ENCODE results near the gene ABI3BP. TPM values are rescaled to one million over a fixed set of nuclear protein-coding genes. Genes with fewer than 3 reads are reported as not detected.

ABI3BP gene
- total RNA-seq, 2 experiments from 2014 or later = not detected

GRCh38 chr3:100882571-100882984, 110.6 kb downstream of the ABI3BP start:
- TF ChIP-seq, protein P1, sequence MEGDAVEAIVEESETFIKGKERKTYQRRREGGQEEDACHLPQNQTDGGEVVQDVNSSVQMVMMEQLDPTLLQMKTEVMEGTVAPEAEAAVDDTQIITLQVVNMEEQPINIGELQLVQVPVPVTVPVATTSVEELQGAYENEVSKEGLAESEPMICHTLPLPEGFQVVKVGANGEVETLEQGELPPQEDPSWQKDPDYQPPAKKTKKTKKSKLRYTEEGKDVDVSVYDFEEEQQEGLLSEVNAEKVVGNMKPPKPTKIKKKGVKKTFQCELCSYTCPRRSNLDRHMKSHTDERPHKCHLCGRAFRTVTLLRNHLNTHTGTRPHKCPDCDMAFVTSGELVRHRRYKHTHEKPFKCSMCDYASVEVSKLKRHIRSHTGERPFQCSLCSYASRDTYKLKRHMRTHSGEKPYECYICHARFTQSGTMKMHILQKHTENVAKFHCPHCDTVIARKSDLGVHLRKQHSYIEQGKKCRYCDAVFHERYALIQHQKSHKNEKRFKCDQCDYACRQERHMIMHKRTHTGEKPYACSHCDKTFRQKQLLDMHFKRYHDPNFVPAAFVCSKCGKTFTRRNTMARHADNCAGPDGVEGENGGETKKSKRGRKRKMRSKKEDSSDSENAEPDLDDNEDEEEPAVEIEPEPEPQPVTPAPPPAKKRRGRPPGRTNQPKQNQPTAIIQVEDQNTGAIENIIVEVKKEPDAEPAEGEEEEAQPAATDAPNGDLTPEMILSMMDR (IDR thresholded peaks at IDR 0.05) = no peak
- ChIA-PET CTCF (no interaction called here), POLR2A (no interaction called here)
- H3K4me3 Mint-ChIP-seq = no peak overlapping the region
- no peak for ATAC-seq
- H3K36me3 Mint-ChIP-seq (ENCODE audit: low read depth) = no peaks in the 10 kb centered on the region
- H3K9me3 Mint-ChIP-seq = no peaks in the 10 kb centered on the region
- H3K4me1 Mint-ChIP-seq (ENCODE audit: low read depth) = no peaks in the 10 kb centered on the region
- no peak for DNase-seq
- intact Hi-C loops (cut with micrococcal nuclease) = no loop called here
- no peaks in the 10 kb centered on the region for H3K27me3 Mint-ChIP-seq
- H3K27ac Mint-ChIP-seq = no peak overlapping the region

DNA sequence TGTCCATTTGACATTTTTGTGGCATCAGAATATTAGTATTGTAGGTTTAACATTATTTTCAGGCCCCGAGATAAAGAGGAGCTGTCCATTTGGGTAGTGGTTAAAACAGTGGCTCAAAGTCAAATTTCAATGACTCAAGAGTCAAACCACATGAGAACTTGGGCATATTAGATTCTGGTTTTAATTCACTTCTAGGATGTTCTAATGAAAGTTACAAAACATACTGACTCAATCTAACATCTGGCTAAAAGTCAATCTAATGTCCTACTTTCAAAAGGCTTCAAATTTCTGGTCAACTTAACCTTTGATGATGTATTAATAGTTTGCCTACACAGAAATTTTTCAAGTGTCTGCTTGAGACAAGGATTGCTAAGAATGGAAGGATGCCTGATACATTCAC, 112.4 kb downstream of the ABI3BP start:
- no peaks in the 10 kb centered on the region for H3K4me1 Mint-ChIP-seq (ENCODE audit: low read depth)
- ATAC-seq = no peak
- intact Hi-C loops (cut with micrococcal nuclease) = no loop called here
- H3K9me3 Mint-ChIP-seq = no peaks in the 10 kb centered on the region
- no peak for DNase-seq
- ChIA-PET CTCF (no interaction called here), POLR2A (no interaction called here)
- no peak overlapping the region for H3K4me3 Mint-ChIP-seq
- H3K27ac Mint-ChIP-seq = no peak overlapping the region
- TF ChIP-seq, protein P1 (IDR thresholded peaks at IDR 0.05) = no peak
- no peaks in the 10 kb centered on the region for H3K36me3 Mint-ChIP-seq (ENCODE audit: low read depth)
- peaks cover 2% of the 10 kb centered on the region for H3K27me3 Mint-ChIP-seq

GRCh38 chr3:100880072-100880471, 113.1 kb downstream of the ABI3BP start:
- Mint-ChIP-seq H3K9me3 (no peaks in the 10 kb centered on the region), H3K36me3 (ENCODE audit: low read depth) (no peaks in the 10 kb centered on the region), H3K27ac (no peak overlapping the region), H3K4me3 (no peak overlapping the region), H3K27me3 (peaks cover 2% of the 10 kb centered on the region), H3K4me1 (ENCODE audit: low read depth) (no peaks in the 10 kb centered on the region)
- no peak for ATAC-seq
- TF ChIP-seq, protein P1 (IDR thresholded peaks at IDR 0.05) = no peak
- DNase-seq = no peak
- CTCF ChIA-PET = no interaction called here
- POLR2A ChIA-PET = no interaction called here
- intact Hi-C loops (cut with micrococcal nuclease) = no loop called here

DNA sequence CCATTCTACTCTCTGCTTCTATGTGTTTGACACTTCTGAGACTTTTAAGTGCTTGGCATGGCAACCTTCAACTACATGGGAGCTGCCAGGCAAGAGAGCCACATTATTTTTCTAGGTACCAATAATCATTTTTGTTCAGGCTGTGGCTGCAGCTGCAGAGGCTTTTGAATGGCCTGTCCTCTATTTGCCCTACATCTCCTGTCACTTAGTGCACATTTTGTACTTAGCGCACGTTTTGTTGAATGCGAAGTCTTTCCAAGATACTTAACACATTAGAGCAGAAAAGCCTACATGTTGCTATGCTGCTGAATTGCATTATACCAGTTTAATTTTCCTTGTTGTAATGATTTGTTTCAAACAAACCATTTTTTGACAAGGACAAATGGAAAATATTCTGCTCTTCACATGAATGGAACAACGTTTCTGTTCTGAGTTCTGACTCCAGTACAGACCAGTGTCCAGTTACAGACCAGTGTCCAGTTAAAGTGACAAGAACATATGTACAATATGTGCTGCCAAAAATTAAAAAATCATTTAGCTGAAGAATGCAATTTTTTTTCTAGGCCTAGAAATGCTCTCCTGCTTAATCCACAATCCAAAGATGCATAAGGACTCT, 113.9 kb downstream of the ABI3BP start:
- ChIA-PET CTCF (no interaction called here), POLR2A (no interaction called here)
- H3K4me3 Mint-ChIP-seq = no peak overlapping the region
- no peaks in the 10 kb centered on the region for H3K4me1 Mint-ChIP-seq (ENCODE audit: low read depth)
- ATAC-seq (no peak), DNase-seq (no peak)
- TF ChIP-seq, protein P1 (IDR thresholded peaks at IDR 0.05) = no peak
- H3K9me3 Mint-ChIP-seq = no peaks in the 10 kb centered on the region
- no peaks in the 10 kb centered on the region for H3K36me3 Mint-ChIP-seq (ENCODE audit: low read depth)
- intact Hi-C loops (cut with micrococcal nuclease) = no loop called here
- peaks cover 5% of the 10 kb centered on the region for H3K27me3 Mint-ChIP-seq
- no peak overlapping the region for H3K27ac Mint-ChIP-seq

- H3K4me1 Mint-ChIP-seq (ENCODE audit: low read depth) = no peaks in the 10 kb centered on the region
- H3K4me3 Mint-ChIP-seq = no peak overlapping the region
- peaks cover 7% of the 10 kb centered on the region for H3K27me3 Mint-ChIP-seq
- intact Hi-C loops (cut with micrococcal nuclease) = no loop called here
- ATAC-seq (no peak), DNase-seq (no peak)
- TF ChIP-seq, protein P1 (IDR thresholded peaks at IDR 0.05) = no peak
- CTCF ChIA-PET = no interaction called here
- no peaks in the 10 kb centered on the region for H3K9me3 Mint-ChIP-seq
- no peaks in the 10 kb centered on the region for H3K36me3 Mint-ChIP-seq (ENCODE audit: low read depth)
- H3K27ac Mint-ChIP-seq = no peak overlapping the region
- POLR2A ChIA-PET = no interaction called here
Measured at GRCh38 chr3:100877286-100877685, 115.9 kb downstream of the ABI3BP start.
